ENCODE results near the gene CIROP.

DNA sequence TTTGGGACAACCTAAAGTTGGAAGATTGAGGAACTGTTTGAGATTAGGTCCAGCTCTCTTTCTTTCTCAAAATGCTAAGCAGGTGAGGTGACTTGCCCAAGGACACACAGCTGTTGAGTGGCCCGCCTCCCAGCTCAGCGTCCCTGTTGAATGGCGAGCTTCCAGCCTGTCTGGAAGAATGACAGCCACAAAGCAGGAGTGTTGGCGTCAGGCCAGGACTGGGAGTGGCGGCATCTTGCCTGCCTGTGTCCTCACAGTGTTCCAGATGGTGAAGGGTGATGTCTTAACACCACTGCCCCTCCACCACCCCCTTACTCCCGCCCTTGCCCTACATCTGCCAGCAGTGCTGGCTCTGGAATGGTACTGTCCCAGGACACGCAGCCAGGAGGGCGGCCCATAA is 18.6 kb upstream of the CIROP start:
- TF ChIP-seq, protein P1, sequence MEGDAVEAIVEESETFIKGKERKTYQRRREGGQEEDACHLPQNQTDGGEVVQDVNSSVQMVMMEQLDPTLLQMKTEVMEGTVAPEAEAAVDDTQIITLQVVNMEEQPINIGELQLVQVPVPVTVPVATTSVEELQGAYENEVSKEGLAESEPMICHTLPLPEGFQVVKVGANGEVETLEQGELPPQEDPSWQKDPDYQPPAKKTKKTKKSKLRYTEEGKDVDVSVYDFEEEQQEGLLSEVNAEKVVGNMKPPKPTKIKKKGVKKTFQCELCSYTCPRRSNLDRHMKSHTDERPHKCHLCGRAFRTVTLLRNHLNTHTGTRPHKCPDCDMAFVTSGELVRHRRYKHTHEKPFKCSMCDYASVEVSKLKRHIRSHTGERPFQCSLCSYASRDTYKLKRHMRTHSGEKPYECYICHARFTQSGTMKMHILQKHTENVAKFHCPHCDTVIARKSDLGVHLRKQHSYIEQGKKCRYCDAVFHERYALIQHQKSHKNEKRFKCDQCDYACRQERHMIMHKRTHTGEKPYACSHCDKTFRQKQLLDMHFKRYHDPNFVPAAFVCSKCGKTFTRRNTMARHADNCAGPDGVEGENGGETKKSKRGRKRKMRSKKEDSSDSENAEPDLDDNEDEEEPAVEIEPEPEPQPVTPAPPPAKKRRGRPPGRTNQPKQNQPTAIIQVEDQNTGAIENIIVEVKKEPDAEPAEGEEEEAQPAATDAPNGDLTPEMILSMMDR (IDR thresholded peaks at IDR 0.05), result no peak
- TF ChIP-seq POLR2A (IDR thresholded peaks at IDR 0.05; ENCODE audit: low read depth), result no peak
- TF ChIP-seq EP300 (IDR thresholded peaks at IDR 0.05), result no peak
- TF ChIP-seq POLR2AphosphoS5 (IDR thresholded peaks at IDR 0.05), result peak; percentile 8 to 25
